Head of caudate nucleus (tissue), 42 donors: Measurements from ENCODE around the gene COL6A3.

Experiments
- DNase-seq, 42 donors: peaks; one replicate each; pipeline versions ENCODE4 v3.0.0 to v3.0.0-alpha.2; 2020 to 2021; ENCODE audit warnings: mixed read lengths in 7 of 42
- intact Hi-C: fragments of 100-400 bp; cut with DNase I; formaldehyde crosslinking; loops from one replicate; pipeline ENCODE4 v1.15.0; 2022

COL6A3 gene

DNA sequence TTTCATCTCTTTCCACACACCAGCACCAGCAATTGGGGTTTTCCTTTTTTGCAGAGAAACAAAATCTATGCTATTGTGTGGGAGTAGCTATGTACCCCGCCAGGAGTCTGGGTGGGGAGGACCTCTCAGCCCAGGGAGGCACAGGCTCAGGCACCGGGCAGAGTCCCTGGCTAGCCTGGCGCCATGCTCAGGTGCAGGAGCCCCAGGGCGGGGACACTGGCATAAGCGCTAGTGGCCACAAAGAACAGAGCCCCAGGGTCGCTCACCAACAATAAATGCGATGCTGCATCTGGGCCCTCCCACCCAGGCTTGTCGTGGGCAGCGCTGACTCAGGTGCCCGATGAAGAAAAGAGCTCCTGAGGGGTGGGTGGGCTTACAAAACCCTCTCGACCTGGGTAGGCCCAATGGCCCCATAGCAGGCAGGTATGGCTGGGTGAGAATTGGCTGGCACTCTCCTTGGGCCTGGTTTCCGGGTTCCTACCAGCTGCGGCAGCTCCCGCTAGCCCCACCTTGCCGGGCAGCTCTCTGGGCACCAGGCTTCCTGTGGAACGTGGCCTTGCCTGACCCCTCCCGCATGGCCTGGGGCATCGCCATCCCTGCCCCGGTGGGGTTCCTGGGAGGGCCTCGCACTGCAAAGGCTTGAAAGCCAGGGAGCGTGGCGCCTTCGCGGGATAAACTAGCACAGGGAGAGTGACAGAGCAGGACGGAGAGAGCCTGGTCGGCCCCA is 31.8 kb upstream of the COL6A3 start:
- intact Hi-C loops = no loop called here
- no peak for DNase-seq

DNA sequence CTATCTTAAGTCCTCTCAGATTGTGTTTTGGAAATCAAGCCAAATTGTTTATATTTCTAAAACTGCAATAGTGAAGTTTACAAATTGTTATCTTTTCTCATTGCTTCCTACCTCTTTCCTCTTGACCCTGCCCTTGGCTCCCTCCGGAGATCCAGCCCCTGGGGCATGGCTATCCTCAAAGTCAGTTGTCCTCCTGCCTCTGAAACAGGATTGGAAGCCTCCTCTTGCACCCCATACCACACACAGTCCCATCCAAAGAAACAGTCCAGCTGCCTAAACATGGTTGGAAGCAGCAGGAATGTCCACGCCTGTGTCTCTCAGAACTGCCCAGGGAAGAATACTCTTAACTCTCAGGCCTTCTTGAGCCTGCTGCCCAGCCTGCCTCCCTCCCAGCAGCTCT is 30.1 kb upstream of the COL6A3 start:
- intact Hi-C loops = no loop called here
- DNase-seq = no peak

DNA sequence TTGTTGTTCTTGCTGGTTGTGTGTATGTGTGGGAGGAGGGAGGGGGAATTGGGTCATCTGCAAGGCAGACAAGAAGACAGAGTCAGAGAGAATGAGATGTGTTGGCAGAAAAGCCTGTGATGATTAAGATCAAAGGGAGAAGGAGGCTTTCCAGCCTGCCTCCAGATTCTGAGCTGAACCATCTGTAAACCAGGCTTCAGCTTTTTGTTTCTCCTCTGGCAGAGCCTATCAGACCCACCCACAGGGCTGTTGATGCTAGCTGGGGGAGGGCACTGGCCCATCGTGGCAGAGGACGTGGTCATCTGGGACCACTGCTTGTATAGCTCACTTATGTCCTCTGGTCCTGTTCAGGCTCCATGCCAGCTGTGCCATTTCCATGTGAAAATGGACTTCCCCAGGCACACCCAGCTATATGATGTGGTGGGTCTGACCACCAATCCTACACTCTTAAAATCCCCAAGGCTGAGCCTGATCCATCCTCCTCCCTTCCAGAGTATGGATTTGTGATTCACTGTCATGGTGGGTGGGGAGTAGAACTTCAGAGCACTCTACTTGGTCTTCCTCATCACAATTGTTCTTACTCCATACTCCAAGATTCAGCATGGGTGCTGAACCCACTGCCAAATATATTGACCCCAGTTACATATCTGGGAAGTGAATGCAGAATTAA is 27.8 kb upstream of the COL6A3 start:
- intact Hi-C loops = no loop called here
- no peak for DNase-seq

DNA sequence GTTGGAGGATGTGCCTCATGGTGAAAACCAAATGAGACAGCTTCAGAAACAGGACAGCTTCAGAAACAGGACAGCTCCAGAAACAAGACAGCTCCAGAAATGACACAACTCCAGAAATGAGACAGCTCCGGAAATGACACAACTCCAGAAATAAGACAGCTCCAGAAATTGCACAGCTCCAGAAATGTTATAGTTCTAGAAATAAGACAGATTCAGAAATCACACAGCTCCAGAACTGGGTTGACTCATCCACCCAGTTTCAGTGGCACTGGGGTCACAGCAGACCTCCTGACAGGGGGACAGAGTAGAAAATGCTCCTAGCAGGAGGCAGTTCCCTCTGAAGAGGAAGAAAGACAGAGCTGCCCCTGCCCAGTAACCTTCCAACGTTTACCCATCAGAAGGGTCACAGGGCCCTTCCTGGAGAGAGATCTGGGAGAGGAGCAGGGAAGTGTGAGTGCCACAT is 26.9 kb upstream of the COL6A3 start:
- intact Hi-C loops = no loop called here
- DNase-seq = no peak

DNA sequence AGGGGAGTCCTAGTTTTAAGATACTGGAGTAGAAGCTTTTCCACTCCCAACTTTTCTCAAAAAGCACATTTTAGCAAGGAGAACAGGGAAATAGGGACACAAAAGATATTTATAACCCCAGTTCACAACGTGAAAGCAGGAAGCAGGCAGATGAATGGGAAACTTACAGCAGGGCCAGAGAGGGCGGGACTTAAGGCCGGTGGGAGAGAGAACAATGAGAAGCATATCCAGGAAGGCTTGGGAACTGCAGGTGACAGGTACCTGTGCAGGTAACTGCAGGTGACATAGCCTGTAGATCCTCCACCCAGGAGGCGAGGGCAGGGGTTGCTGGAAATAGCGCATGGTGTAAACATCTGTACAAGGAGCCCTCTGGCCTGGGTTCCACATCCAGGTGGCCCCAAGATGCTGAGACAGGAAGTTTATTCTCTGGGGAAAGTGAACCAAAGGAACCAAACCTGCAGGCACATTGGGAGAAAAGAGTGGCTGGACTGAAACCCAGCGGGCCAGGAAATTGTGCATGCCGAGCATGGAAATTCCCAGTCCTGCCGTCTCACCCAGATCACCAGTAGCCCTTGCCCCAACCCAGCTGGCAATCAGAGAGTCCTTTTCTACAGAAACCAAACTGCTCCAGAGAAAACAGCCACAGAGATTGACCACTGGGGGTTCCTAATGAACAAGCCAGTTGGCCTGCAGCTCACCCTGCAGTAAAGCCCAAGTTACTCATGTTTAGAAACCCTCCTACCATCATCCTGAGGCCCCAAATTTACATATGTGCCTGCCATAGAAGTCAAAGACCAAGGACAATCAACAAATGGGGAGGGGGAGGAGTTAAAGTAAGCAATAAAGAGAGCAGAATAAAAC is 24.3 kb upstream of the COL6A3 start:
- intact Hi-C loops = no loop called here
- DNase-seq = no peak

DNA sequence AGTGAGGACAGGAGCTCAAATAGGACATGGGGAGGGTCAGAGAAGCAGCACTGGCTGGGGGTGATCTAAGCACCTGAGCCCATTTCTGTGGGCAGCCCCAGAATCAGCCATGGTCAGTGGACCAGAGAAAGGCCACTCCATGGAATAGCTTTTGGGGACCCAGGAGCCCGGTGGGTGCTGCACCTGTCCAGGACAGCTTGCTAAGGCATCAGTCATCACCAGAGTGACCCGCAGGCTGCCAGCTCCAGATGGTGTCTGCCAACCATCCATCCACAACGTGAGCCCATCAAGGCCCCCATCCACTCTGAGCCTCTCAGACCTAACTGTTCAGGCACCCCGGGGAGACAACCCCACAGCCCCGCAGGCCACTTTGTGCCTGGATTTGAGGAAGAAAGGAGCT is 23.6 kb upstream of the COL6A3 start:
- DNase-seq = no peak
- intact Hi-C loops = no loop called here

DNA sequence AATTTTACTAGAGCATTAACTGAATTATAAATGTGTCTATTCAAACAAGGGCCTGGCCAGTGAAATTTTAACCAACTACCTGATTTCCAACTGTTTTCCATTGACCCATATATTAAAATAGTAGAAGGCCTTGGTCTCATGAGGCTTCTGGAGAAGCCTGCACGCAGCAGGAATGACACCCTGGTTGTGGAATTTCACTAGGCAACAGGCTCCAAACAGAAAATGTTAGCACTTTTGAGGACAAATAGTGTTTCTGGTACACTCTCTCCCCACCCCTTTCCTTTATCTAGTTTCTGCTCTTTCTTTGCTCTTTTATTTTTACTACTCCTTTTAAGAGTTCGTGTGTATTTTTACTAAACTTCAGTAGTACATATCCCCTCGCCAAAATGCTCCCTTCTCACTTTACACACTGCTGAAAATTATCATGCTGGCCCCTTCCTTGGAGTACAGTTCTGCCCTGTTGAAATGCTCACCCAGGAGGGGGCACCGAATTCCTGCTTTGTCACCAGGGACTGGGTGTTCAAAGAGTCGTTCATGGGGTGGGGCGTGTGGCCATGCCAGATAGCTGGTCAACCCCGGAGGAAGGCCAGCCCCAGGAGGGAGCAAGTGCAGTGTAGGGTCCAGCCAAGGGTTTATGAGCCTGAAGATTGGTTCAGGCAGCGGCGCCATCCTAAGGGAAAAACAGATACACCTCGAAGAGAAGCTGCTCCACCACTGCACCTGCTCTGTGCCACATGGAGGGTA is 22.1 kb upstream of the COL6A3 start:
- intact Hi-C loops = no loop called here

DNA sequence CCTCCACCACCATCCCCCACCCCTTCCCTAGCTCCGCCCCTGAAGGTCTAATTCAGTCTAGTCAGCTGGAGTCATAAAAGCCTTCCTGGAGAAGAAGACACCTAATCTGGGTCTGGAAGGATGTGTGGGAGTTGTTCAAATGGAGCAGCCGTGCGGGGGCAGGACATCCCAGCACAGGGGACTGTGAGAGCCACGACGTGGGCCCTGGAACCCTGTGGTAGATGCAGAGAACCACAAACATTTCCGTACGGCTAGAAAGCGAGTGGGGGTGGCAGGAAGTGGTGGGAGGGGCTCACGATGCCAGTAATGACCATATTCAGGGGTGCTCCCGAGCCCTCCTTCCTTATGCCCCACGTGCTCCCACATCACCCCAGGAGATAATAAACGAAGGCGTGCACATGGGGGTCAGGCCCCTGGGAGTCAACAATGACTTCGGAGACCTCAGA is 20.9 kb upstream of the COL6A3 start:
- peak in 39 of 42 donors; percentile 13 to 81 (median 51) for DNase-seq
- intact Hi-C loops = no loop called here

More for the DNA sequence above, 22.1 kb upstream of the COL6A3 start:
- no peak for DNase-seq

DNA sequence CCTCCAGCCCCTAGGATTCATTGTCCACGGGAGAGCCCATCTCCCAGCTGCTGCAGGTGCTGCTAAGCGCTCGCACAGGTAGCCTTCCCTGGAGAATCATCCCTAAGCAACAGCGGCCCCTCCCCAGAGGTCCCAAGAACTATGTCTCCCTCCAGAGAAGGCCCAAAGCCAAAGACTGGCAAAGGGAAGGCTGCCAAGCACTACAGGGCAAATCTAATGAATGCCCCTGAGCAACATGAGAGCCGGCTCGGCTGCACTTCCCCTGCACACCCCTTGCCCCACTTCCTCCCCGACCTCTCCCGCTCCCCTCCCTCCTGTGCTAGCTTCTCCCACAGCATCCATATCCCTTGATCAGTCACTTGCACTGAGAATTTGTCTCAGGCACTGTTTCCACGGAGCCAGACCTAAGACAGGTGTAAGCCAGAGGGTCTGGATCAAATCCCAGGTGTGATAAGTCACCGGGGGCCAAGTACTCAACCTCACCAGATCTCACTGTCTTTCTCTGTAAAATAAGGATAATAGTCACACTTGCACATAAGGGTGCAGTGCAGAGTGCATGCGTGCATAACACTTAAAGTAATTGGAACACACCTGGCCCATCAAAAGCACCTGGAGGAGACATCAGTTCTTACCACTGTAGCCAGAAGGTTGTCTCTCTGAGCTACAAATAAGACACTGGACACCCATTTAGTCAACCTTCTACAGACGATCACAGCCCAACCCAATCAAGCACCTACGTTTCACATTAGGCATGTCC is 20.1 kb upstream of the COL6A3 start:
- DNase-seq = no peak
- intact Hi-C loops = no loop called here

DNA sequence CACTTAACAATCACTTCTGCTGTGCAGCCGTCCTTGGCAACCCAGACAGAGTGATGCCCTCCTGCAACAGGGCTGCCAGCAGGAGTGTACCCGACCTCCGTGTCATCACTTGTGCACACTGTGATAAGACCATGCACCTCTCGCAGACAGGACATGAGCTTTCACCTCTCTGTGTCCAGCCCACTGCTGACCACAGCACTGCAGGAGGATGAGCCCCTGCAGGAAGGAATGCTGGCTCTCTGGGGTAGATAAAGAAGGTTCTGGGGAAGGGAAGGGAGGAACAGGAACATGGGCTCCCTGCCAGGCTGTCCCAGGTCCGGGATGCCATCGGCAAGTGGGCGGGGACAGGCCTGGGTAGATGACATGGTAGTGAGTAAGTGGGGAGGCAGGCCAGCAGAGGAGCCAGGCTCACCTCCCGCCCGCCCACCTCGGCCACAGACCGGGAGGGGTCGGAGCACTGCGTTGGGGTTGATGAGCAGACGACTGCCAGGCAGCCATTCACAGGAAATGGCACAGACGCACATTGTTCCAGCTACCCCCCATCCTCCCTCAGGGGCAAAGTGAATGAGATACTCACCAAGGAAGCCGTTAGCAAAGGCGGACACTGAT is 18.6 kb upstream of the COL6A3 start:
- intact Hi-C loops = no loop called here
- DNase-seq = no peak

DNA sequence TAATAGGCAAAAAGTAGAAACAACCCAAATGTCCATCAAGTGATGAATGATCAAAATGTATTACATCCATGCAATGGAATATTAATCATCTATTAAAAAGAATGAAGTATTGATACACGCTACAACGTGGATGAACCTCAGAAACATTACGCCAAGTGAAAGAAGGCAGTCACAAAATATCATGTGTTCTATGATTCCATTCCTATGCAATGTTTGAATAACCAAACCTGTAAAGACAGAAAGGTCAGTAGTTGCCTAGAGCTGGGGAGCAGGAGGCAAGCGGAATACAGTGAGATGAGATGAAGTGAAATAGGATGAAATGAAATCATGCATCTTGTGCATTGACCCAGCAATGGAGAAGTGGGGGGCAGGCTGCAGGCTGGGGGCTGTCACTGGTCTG is 17.9 kb upstream of the COL6A3 start:
- intact Hi-C loops = no loop called here
- DNase-seq = no peak

DNA sequence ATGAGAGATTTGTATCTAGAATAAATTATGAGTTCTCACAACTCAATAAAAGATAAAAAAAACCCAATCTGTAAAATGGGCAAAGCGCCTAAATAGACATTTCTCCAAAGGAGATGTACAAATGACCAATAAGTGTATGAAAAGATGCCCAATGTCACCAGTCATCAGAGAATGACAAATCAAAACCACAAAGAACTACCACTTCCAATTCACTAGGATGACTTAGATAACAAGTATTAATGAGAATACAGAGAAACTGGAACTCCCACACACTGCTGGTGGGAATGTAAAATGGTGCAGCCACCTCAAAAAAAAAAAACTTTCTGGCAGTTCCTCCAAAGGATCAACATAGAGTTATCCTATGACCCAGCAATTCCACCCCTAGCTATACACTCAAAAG is 17.4 kb upstream of the COL6A3 start:
- DNase-seq = no peak
- intact Hi-C loops = no loop called here

DNA sequence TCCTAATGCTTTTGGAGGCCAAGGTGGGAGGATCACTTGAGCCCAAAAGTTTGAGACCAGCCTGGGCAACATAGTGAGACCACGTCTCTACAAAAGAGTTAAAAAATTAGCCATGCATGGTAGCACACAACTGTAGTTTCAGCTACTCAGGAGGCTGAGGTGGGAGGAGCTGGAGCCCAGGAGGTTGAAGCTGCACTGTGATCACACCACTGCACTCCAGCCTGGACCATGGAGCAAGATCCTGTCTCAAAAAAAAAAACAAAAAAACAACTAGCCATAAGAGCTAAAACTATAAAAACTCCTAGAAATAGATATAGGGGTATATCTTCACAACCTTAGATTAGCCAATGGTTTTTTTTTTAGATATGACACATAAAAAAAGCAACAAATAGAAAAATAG is 16.9 kb upstream of the COL6A3 start:
- no peak for DNase-seq
- intact Hi-C loops = no loop called here

DNA sequence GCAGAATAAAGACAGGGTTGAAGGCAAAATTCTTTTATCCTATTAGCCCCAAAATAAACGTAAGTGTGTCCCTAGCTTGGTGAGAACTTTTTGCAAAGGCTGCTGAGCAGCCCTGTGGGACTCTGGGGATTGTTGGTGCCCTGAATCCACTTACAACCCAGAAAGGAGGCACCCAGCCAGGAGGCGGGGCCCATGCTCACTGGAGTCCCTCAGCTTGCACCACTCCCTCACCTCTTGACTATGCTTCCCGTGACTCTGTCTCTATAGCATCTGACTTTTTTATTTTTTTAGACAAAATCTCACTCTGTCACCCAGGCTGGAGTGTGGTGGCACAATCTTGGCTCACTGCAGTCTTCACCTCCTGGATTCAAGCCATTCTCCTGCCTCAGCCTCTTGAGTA is 15.8 kb upstream of the COL6A3 start:
- intact Hi-C loops = no loop called here
- DNase-seq = no peak

DNA sequence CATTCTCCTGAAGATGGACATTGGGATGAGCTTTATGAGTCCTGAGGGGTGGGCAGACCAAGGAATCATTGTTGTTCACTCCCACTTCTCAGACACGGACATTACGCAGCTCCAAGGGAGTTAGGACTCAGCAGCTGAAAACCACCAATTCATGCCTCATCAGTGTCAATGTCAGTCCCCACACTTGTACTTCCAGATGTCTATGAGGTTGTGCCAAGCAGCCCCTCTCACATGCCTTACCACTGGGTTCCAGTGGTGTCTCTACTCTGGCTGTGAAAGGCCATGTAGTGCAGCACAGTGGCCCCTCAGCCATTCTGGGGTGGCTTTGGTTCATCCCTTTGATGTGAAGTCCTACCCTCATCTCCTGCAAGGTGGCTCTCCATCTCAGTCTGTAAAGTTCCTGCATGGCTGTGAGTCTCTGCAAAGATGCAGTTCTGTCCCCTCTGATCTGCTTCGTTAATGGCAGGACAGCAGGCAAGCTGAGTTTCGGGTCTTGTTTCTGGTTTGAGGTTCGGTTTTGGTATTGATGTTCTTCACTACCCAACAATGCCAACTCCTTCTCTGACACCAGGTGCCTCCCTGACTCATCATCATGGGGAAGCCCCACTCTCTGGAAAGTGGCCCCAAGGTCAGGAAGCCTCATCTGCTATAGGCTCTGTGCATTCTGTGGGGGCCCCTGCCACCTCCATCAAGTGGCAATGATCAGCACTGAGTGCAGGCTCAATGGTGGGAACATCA is 14.0 kb upstream of the COL6A3 start:
- intact Hi-C loops = no loop called here
- no peak for DNase-seq

DNA sequence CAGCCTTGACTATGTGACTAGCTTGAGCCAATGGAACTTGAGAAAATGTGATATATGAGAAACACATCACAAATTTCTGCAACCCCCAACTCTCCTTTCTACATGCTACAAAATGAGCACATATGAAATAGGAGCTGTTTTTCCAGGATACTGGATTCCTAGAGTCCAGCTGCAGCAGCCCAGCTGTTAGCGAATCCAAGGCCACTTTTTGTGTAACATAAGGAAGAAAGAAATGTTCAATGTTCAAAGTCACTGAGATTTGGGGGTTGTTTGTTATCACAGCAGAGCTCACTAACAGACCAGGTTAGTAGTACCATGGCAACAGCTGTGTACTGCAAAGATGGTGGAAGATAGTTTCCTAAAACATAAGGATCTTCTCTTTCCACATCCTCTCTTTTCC is 12.6 kb upstream of the COL6A3 start:
- no peak for DNase-seq
- intact Hi-C loops = no loop called here

DNA sequence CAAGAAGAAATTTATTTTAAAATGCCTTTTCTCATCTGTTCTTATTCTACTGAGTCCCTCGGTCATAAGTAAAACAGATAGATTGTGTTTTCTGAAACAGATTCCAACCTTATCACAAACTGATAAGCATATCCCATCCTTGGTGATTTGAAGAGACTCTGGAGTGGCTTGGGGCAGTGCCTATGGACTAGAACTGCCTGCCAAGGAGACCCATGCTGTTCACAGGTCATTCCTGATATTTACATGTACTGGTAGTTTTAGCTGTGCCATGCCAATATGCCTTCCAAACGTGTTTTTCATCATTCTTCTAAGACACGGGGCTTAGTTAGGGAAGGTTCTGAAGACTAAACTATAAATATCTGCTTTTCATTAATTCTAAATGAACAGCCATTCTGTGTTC is 11.4 kb upstream of the COL6A3 start:
- intact Hi-C loops = no loop called here
- DNase-seq = no peak

DNA sequence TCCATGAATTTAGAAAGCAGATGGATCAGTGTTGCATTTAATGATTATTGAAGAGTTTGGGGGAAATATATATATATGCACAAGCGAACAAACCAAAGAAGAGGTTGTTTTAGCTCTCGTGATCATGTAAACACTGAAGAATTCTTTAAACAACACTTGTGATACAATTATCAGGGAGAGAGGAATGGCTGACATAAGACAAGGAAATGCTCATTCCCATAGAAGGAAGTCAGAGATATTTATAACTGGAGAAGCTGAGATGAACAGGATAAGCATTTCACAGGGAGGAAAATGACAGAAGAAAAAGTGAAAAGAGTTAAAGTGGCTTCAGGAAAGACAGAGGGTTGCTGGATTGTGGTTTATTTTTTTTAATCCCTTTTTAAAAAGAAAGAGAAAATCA is 10.6 kb upstream of the COL6A3 start:
- DNase-seq = no peak
- intact Hi-C loops = no loop called here
